Measurements from ENCODE around the gene HELZ2.

Gene HELZ2

GRCh38 chr20:63539092-63539430, 35.0 kb downstream of the HELZ2 start:
- no peak overlapping the region for H3K9ac ChIP-seq (ENCODE audit: low read depth, low read length)
- no peak overlapping the region for H3K4me3 ChIP-seq (ENCODE audit: low read length)
- no peaks in the 10 kb centered on the region for H3K36me3 ChIP-seq (ENCODE audit: insufficient read depth, low read length)
- no peaks in the 10 kb centered on the region for H3K4me1 ChIP-seq (ENCODE audit: insufficient read depth, low read length)
- WGBS: 90% methylated on average over 12 of the region's 12 CpGs
- no peaks in the 10 kb centered on the region for H3K9me3 ChIP-seq (ENCODE audit: insufficient read depth, low read depth, low read length)
- no peaks in the 10 kb centered on the region for H3K27me3 ChIP-seq (ENCODE audit: insufficient read depth, low read length)
- H3K27ac ChIP-seq (ENCODE audit: low read depth, low read length): no peak overlapping the region

- Histone ChIP-seq H3K9ac (ENCODE audit: low read depth, low read length) (no peak overlapping the region), H3K4me1 (ENCODE audit: insufficient read depth, low read length) (no peaks in the 10 kb centered on the region), H3K36me3 (ENCODE audit: insufficient read depth, low read length) (no peaks in the 10 kb centered on the region), H3K27me3 (ENCODE audit: insufficient read depth, low read length) (no peaks in the 10 kb centered on the region), H3K27ac (ENCODE audit: low read depth, low read length) (no peak overlapping the region), H3K9me3 (ENCODE audit: insufficient read depth, low read depth, low read length) (no peaks in the 10 kb centered on the region), H3K4me3 (ENCODE audit: low read length) (peak overlapping the region; percentile 49)
- 61% methylated on average over 21 of the region's 27 CpGs for WGBS
Observed at GRCh38 chr20:63538204-63539091, 35.6 kb downstream of the HELZ2 start.

GRCh38 chr20:63537525-63538203, 36.4 kb downstream of the HELZ2 start:
- WGBS: 26% methylated on average over 34 of the region's 34 CpGs
- H3K36me3 ChIP-seq (ENCODE audit: insufficient read depth, low read length): no peaks in the 10 kb centered on the region
- no peaks in the 10 kb centered on the region for H3K27me3 ChIP-seq (ENCODE audit: insufficient read depth, low read length)
- H3K9me3 ChIP-seq (ENCODE audit: insufficient read depth, low read depth, low read length): no peaks in the 10 kb centered on the region
- no peaks in the 10 kb centered on the region for H3K4me1 ChIP-seq (ENCODE audit: insufficient read depth, low read length)
- peak overlapping the region; percentile 25; the same call in 1 of the 2 replicates for H3K27ac ChIP-seq (ENCODE audit: low read depth, low read length)
- H3K9ac ChIP-seq (ENCODE audit: low read depth, low read length): peak overlapping the region; percentile 53; the same call in 1 of the 2 replicates
- H3K4me3 ChIP-seq (ENCODE audit: low read length): peak overlapping the region; percentile 49

- Histone ChIP-seq H3K9ac (ENCODE audit: low read depth, low read length) (peak within 1 kb of the TSS; percentile 53; the same call in 1 of the 2 replicates), H3K27ac (ENCODE audit: low read depth, low read length) (peak within 1 kb of the TSS; percentile 25; the same call in 1 of the 2 replicates), H3K9me3 (ENCODE audit: insufficient read depth, low read depth, low read length) (no peaks in the 10 kb centered on the region), H3K4me1 (ENCODE audit: insufficient read depth, low read length) (no peaks in the 10 kb centered on the region), H3K36me3 (ENCODE audit: insufficient read depth, low read length) (no peaks in the 10 kb centered on the region), H3K27me3 (ENCODE audit: insufficient read depth, low read length) (no peaks in the 10 kb centered on the region), H3K4me3 (ENCODE audit: low read length) (peak within 1 kb of the TSS; percentile 49)
- 92% methylated on average over 29 of the region's 29 CpGs for WGBS
Observed at GRCh38 chr20:63536997-63537524, 37.0 kb downstream of the HELZ2 start, which contains the start of gene PTK6. Gene PTK6 (minus strand): TSS chr20:63537376. CDS start chr20:63537314, 62 bp downstream.

GRCh38 chr20:63536241-63536977, 37.6 kb downstream of the HELZ2 start:
- no peaks in the 10 kb centered on the region for H3K4me1 ChIP-seq (ENCODE audit: insufficient read depth, low read length)
- no peaks in the 10 kb centered on the region for H3K36me3 ChIP-seq (ENCODE audit: insufficient read depth, low read length)
- H3K27me3 ChIP-seq (ENCODE audit: insufficient read depth, low read length): no peaks in the 10 kb centered on the region
- no peak overlapping the region for H3K9ac ChIP-seq (ENCODE audit: low read depth, low read length)
- H3K4me3 ChIP-seq (ENCODE audit: low read length): no peak overlapping the region
- WGBS: 89% methylated on average over 35 of the region's 35 CpGs
- no peaks in the 10 kb centered on the region for H3K9me3 ChIP-seq (ENCODE audit: insufficient read depth, low read depth, low read length)
- no peak overlapping the region for H3K27ac ChIP-seq (ENCODE audit: low read depth, low read length)

GRCh38 chr20:63534831-63535651, 39.0 kb downstream of the HELZ2 start:
- no peak overlapping the region for H3K27ac ChIP-seq (ENCODE audit: low read depth, low read length)
- no peak overlapping the region for H3K9ac ChIP-seq (ENCODE audit: low read depth, low read length)
- no peaks in the 10 kb centered on the region for H3K27me3 ChIP-seq (ENCODE audit: insufficient read depth, low read length)
- no peak overlapping the region for H3K4me3 ChIP-seq (ENCODE audit: low read length)
- WGBS: 91% methylated on average over 49 of the region's 49 CpGs
- no peaks in the 10 kb centered on the region for H3K36me3 ChIP-seq (ENCODE audit: insufficient read depth, low read length)
- H3K4me1 ChIP-seq (ENCODE audit: insufficient read depth, low read length): no peaks in the 10 kb centered on the region
- no peaks in the 10 kb centered on the region for H3K9me3 ChIP-seq (ENCODE audit: insufficient read depth, low read depth, low read length)

- Histone ChIP-seq H3K36me3 (ENCODE audit: insufficient read depth, low read length) (no peaks in the 10 kb centered on the region), H3K4me3 (ENCODE audit: low read length) (no peak overlapping the region), H3K27ac (ENCODE audit: low read depth, low read length) (no peak overlapping the region), H3K4me1 (ENCODE audit: insufficient read depth, low read length) (no peaks in the 10 kb centered on the region), H3K27me3 (ENCODE audit: insufficient read depth, low read length) (no peaks in the 10 kb centered on the region), H3K9me3 (ENCODE audit: insufficient read depth, low read depth, low read length) (no peaks in the 10 kb centered on the region), H3K9ac (ENCODE audit: low read depth, low read length) (no peak overlapping the region)
- WGBS: 91% methylated on average over 12 of the region's 12 CpGs
Observed at GRCh38 chr20:63534427-63534830, 39.6 kb downstream of the HELZ2 start.

- H3K4me3 ChIP-seq (ENCODE audit: low read length): no peak overlapping the region
- H3K27me3 ChIP-seq (ENCODE audit: insufficient read depth, low read length): no peaks in the 10 kb centered on the region
- no peaks in the 10 kb centered on the region for H3K9me3 ChIP-seq (ENCODE audit: insufficient read depth, low read depth, low read length)
- no peaks in the 10 kb centered on the region for H3K4me1 ChIP-seq (ENCODE audit: insufficient read depth, low read length)
- no peaks in the 10 kb centered on the region for H3K36me3 ChIP-seq (ENCODE audit: insufficient read depth, low read length)
- no peak overlapping the region for H3K27ac ChIP-seq (ENCODE audit: low read depth, low read length)
- no peak overlapping the region for H3K9ac ChIP-seq (ENCODE audit: low read depth, low read length)
- WGBS: 92% methylated on average over 28 of the region's 28 CpGs
Observed at GRCh38 chr20:63533871-63534393, 40.1 kb downstream of the HELZ2 start.

- H3K9me3 ChIP-seq (ENCODE audit: insufficient read depth, low read depth, low read length): no peaks in the 10 kb centered on the region
- no peak overlapping the region for H3K4me3 ChIP-seq (ENCODE audit: low read length)
- H3K27me3 ChIP-seq (ENCODE audit: insufficient read depth, low read length): no peaks in the 10 kb centered on the region
- H3K36me3 ChIP-seq (ENCODE audit: insufficient read depth, low read length): no peaks in the 10 kb centered on the region
- no peak overlapping the region for H3K9ac ChIP-seq (ENCODE audit: low read depth, low read length)
- WGBS: 91% methylated on average over 14 of the region's 14 CpGs
- H3K4me1 ChIP-seq (ENCODE audit: insufficient read depth, low read length): no peaks in the 10 kb centered on the region
- H3K27ac ChIP-seq (ENCODE audit: low read depth, low read length): no peak overlapping the region
Observed at GRCh38 chr20:63533388-63533787, 40.7 kb downstream of the HELZ2 start.

GRCh38 chr20:63532449-63532971, 41.5 kb downstream of the HELZ2 start:
- Histone ChIP-seq H3K9me3 (ENCODE audit: insufficient read depth, low read depth, low read length) (no peaks in the 10 kb centered on the region), H3K36me3 (ENCODE audit: insufficient read depth, low read length) (no peaks in the 10 kb centered on the region), H3K27me3 (ENCODE audit: insufficient read depth, low read length) (no peaks in the 10 kb centered on the region), H3K27ac (ENCODE audit: low read depth, low read length) (no peak overlapping the region), H3K9ac (ENCODE audit: low read depth, low read length) (no peak overlapping the region), H3K4me3 (ENCODE audit: low read length) (no peak overlapping the region), H3K4me1 (ENCODE audit: insufficient read depth, low read length) (no peaks in the 10 kb centered on the region)
- 93% methylated on average over 24 of the region's 24 CpGs for WGBS

All from HUES64 (cell line).